ENCODE measurements around the gene GRM1.

Gene GRM1

GRCh38 chr6:146337376-146337775 lies 308.5 kb downstream of the GRM1 start:
- DNase-seq: no peak

DNA sequence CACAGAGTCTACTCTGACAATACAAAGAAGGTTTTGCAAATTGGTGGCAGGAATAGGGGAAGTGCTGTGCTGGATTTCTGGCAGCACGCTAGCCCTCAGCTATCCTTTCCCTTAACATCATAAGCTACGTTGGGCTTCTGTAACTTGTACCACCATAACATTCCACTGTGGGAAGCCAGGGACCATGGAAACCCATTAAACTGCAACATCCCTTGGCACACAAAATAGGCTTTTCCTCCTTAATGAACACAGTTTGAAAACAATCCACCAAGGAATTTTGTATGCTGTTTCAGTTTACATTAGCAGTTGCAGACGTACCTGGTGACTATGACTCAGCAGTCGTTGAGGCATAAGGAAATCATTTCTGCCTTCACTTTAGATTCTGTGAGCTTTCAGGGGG lies 310.9 kb downstream of the GRM1 start:
- DNase-seq: no peak

DNA sequence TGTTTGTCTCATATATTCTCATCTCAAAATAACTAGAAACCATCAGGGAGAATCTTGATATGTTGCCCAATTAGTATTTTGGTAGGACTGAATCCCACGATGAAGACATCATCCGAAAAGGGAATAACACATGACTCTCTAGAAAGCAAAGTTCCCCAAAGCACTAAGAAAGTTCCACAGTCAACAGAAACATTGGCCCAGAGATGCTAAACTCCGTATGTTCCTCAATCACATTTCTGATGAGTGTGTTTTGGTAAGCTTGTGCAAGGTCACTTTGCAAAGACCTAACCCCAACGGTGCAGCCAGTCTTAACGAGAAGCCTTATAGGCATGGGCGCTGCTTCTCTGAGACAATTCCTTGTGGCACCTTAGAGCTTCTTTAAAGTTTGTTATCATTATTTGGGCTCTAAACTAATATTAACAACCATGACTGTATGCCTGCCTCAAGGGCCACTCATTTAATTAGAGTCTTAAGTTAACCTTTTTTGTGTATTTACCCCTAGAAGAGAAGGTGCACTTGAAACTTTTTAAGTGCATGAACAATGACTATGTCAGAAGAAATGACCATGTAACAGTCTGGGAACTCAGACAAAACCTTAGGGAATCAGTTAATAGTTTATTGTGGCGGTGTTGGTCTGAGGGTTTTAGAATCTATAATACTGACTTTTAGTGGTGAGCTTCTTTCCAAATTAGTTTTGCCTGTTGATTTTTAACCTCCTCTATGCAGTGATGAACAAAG lies 312.8 kb downstream of the GRM1 start:
- DNase-seq: no peak

- DNase-seq: no peak
These were observed 316.7 kb downstream of the GRM1 start for GRCh38 chr6:146345598-146345997.

DNA sequence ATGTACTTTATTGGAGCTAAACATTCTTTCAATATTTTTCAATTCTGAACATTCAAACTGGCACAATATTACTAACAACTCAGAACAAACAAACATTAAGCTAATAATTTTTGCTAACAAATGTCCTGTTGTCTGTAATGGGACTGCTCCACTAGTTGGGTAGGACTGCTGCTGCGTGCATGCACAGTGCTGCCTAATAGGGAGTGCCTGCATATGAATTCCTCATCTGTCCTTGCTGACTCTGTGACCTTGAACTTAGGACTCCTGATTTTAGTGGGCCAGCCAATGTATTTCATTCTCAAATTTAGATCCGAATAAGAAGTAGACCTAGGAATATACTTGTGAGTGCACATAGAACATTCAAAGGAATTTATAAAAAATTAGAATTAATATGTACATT lies 318.2 kb downstream of the GRM1 start:
- no peak for DNase-seq

- DNase-seq: no peak
These were observed 318.8 kb downstream of the GRM1 start for GRCh38 chr6:146347690-146348089.

- no peak for DNase-seq
These were observed 322.2 kb downstream of the GRM1 start for GRCh38 chr6:146351018-146351417.

DNA sequence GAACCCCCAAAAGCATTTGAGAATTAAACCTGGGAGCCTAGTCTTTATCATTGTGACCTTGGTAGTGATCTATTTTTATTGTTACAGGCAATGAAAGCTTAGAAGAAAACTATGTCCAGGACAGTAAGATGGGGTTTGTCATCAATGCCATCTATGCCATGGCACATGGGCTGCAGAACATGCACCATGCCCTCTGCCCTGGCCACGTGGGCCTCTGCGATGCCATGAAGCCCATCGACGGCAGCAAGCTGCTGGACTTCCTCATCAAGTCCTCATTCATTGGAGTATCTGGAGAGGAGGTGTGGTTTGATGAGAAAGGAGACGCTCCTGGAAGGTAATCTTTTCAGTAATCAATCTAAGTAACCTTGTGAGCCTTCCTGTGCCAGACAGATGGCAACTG lies 323.3 kb downstream of the GRM1 start:
- no peak for DNase-seq

GRCh38 chr6:146354451-146354850 lies 325.6 kb downstream of the GRM1 start:
- no peak for DNase-seq

DNA sequence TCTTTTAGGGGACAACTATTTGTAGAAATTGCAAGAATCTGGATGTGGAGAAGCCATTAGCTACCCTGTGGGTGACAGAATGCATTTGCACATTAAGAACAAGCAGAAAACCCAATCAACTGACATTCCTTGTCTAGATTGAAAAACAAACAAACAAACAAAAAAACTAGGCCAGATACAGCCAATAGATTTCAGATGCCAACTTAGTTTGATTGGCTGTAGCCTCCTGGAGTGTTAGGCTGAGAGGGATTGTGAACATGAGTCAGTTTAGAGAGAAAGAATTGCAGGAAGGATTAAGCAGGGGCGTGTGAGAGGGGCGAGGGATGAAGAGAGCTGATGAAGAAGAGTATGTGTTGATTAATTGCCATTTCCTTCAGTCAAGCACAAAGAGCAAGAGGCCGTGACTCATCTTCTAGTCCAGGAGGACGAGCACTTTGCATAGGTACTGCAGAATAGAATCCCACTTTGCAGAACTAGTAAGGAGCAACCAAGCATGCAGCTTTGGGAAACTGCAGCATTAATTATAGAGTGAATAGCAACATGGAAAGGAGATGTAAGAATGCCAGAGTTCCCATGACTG lies 326.7 kb downstream of the GRM1 start:
- no peak for DNase-seq

DNA sequence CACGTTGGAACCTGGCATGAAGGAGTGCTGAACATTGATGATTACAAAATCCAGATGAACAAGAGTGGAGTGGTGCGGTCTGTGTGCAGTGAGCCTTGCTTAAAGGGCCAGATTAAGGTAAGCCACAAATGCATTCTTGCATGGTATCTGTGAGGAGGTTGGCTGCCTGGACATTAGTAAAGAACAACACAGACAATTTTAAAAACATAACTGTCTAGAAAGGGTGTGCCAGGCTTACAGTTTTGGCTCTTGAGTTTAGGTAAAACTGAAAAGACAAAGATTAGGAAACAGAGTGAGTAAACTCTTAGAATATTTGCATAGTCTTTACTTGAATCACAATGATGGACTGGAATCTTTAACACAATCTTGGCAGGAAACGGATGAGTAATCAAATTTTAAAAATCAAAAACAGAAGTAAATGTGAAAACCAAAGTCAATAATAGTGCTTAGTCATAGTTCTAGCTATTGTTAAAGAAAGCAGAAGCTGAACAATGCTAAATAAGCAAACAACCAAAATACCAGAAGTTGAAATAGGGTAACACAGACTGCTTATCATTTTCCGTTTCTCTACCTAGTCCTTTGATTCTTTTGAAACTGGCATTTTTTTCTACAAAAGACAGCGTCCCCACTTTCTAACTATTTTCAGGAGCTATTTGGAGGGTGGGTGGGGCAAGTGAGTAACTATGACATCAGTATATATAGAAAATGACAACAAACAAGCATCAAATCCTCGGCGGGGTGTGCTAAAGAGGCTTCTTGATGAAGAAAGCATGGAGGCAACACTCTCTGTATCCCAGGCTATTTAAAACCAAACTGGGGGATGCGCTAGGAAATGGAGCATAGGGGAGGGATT lies 328.9 kb downstream of the GRM1 start:
- DNase-seq: no peak

DNA sequence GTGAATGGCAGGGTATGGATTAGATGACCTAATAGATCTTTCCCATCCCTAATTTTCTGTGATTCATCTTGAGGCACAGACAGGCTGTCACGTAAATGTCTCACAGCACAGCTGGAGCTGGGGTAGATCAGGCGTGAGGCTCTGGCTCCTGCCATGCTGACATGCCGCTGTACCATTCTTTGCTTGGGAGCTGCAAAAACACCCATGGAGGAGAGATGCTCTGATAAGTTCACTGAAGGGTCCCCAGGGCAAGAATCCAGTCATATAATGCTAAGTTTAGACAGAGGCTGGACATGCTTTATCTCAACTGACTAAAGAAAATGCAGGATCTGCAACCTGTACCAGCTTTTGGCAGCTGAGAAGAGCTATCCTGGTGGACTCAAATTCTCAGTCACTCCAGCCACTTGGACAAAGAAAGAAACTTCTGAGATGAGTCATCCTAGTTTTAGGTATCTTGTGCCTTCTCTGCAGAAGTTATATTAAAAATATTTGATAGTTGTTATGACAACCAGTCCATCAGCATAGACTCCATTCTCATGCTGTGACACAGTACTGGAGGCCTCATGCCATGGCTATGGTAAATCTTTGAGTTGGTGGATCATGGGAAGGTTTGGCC lies 329.7 kb downstream of the GRM1 start:
- no peak for DNase-seq

DNA sequence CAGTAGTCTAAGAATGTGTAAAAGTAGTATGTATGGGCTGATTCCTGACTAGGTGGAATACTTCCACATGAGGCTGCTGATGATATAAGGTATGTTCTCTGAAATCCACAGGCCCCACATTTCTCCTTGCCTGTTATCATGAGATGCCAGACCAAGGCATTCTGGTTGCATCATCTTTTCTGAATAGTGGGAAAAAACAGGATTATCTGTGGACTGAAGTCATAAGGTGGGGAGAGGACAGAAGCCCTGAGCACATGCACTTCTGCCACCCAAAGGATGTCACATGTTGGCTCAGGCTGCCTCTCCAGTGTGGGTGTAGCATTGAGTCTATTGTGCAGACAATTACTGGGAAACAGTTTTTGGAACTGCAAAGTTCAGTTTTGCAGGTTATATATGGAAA lies 330.3 kb downstream of the GRM1 start:
- DNase-seq: no peak

GRCh38 chr6:146361128-146361924 lies 332.5 kb downstream of the GRM1 start:
- no peak for DNase-seq

DNA sequence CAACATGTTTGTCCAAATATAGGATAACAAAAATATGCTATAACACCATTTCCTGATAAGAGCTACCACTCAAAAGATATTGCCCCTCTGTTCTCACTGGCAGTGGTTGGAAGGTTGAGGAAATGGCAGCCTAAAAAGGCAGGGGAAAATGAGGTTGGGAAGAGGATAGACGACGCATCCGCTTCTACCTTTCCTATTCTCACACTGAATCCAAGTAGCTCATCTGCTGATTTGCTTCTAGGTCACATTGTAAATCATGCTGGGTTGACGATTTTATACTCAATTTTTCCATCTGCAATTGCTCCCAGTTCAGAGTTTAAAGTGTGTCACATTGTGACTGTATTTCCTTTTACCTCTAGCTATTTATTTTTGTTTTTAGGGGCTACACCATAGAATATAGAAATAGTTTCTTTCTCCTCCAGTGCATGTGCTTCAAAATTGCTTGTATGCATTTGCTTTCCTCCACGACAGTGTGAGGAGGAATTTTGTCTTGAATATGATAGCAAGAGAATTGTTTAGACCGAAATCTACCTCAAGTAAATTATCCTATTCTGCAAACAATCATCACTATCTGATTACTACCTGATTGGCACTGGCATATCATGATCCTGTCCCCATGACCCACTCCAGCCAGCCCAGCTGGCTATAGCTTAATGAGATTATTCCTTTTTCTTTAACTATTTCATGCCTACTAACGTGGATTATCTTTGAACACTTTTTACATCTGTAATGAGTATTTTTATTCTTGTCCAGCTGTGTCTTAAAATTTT lies 335.2 kb downstream of the GRM1 start:
- no peak for DNase-seq

DNA sequence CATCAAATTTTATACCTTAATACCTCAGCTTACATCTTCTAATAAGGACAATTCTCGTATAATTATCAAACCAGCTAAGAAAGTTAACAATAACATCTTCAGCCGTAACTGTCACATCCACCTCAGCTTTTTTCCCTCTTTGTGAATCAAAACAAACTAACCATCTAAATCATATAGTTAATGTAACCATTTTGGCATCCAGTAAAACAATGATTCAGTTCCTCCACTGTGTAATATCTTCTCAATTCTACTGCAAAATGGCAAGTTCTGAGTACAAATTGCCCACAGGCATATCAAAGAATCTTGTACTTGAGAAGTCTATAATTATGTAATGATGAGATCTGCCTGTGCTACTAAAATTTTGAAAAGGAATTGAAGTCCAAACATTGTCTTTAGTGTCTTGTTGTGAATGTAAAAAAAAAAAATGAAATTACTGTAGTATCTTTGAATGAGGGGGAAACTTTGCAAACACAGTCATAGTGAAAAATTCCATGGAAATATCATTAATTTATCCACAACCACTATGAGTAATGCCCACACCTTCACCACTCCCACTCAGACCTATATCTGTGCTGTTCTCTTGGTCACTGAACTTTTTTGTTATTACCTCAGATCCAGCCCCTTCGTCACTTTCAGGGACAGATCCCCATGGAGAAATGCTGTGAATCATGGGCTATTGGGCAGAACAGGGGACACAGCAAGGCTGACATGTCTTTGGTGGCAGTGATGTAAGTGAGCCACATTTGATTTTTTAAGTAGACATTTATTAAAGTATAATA lies 336.1 kb downstream of the GRM1 start:
- no peak for DNase-seq

- no peak for DNase-seq
These were observed 338.2 kb downstream of the GRM1 start for GRCh38 chr6:146367061-146367460.

DNA sequence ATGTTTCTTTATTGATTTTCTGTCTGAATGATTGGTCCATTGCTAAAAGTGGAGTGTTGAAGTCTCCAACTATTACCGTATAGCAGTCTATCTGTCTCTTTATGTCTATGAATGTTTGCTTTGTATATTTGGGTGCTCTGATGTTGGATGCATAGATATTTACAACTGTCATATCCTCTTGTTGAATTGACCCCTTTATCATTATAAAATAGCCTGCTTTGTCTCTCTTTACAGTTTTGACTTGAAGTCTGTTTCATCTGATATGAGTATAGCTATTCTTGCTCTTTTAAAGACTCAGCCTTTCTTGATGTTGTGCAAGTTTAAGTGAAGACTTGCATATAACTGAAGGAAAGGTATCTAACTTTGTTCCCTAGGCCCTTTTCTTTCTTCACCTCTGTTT lies 341.0 kb downstream of the GRM1 start:
- no peak for DNase-seq

- no peak for DNase-seq
These were observed 352.6 kb downstream of the GRM1 start for GRCh38 chr6:146381486-146381885.

- no peak for DNase-seq
These were observed 360.0 kb downstream of the GRM1 start for GRCh38 chr6:146388736-146389364.

- DNase-seq: no peak
These were observed 360.9 kb downstream of the GRM1 start for GRCh38 chr6:146389740-146390139.
